ENCODE results near the gene HAX1. TPM values are rescaled to one million over a fixed set of nuclear protein-coding genes. Genes with fewer than 3 reads are reported as not detected.

Gene HAX1
- total and polyA plus RNA-seq, 2 experiments from 2014 or later, result 73.2 to 92.0 TPM

- H3K27ac Mint-ChIP-seq, result no peak overlapping the region
- peaks cover 26% of the 10 kb centered on the region for H3K27me3 Mint-ChIP-seq (ENCODE audit: insufficient read depth, low read depth, poor library complexity)
- H3K4me1 Mint-ChIP-seq, result peaks cover 32% of the 10 kb centered on the region
- peak overlapping the region; percentile 89 for H3K4me3 ChIP-seq
- H3F3A ChIP-seq (replicated peaks; ENCODE audit: low read depth), result peaks cover 11% of the 10 kb centered on the region
- H3K9me2 ChIP-seq (ENCODE audit: insufficient read depth), result no peaks in the 10 kb centered on the region
- H3K4me1 ChIP-seq (ENCODE audit: insufficient read depth), result peaks cover 24% of the 10 kb centered on the region
- no peaks in the 10 kb centered on the region for H3K27me3 ChIP-seq (ENCODE audit: insufficient read depth)
- H3K27ac ChIP-seq (ENCODE audit: low read depth), result no peak overlapping the region
- H4K20me1 ChIP-seq (replicated peaks; ENCODE audit: insufficient read depth), result peaks cover 7% of the 10 kb centered on the region
- peak overlapping the region; percentile 90; the same call in 1 of the 2 replicates for H2AFZ ChIP-seq
- DNase-seq (ENCODE audit: low spot score) (no peak), ATAC-seq (no peak)
- no peaks in the 10 kb centered on the region; the same call in 2 of the 3 replicates for H3K36me3 Mint-ChIP-seq (ENCODE audit: low read depth)
- H3K4me2 ChIP-seq, result peak overlapping the region; percentile 80
- peak overlapping the region; percentile 94 for H3K4me3 Mint-ChIP-seq
- H3K79me2 ChIP-seq (replicated peaks; ENCODE audit: insufficient read depth), result peaks cover 16% of the 10 kb centered on the region
- no peaks in the 10 kb centered on the region for H3K36me3 ChIP-seq (ENCODE audit: insufficient read depth)
- no peak for TF ChIP-seq ETS1 (IDR thresholded peaks at IDR 0.05)
- TF ChIP-seq POLR2AphosphoS5 (IDR thresholded peaks at IDR 0.05; ENCODE audit: low read depth), result no peak
- TF ChIP-seq, protein P1, sequence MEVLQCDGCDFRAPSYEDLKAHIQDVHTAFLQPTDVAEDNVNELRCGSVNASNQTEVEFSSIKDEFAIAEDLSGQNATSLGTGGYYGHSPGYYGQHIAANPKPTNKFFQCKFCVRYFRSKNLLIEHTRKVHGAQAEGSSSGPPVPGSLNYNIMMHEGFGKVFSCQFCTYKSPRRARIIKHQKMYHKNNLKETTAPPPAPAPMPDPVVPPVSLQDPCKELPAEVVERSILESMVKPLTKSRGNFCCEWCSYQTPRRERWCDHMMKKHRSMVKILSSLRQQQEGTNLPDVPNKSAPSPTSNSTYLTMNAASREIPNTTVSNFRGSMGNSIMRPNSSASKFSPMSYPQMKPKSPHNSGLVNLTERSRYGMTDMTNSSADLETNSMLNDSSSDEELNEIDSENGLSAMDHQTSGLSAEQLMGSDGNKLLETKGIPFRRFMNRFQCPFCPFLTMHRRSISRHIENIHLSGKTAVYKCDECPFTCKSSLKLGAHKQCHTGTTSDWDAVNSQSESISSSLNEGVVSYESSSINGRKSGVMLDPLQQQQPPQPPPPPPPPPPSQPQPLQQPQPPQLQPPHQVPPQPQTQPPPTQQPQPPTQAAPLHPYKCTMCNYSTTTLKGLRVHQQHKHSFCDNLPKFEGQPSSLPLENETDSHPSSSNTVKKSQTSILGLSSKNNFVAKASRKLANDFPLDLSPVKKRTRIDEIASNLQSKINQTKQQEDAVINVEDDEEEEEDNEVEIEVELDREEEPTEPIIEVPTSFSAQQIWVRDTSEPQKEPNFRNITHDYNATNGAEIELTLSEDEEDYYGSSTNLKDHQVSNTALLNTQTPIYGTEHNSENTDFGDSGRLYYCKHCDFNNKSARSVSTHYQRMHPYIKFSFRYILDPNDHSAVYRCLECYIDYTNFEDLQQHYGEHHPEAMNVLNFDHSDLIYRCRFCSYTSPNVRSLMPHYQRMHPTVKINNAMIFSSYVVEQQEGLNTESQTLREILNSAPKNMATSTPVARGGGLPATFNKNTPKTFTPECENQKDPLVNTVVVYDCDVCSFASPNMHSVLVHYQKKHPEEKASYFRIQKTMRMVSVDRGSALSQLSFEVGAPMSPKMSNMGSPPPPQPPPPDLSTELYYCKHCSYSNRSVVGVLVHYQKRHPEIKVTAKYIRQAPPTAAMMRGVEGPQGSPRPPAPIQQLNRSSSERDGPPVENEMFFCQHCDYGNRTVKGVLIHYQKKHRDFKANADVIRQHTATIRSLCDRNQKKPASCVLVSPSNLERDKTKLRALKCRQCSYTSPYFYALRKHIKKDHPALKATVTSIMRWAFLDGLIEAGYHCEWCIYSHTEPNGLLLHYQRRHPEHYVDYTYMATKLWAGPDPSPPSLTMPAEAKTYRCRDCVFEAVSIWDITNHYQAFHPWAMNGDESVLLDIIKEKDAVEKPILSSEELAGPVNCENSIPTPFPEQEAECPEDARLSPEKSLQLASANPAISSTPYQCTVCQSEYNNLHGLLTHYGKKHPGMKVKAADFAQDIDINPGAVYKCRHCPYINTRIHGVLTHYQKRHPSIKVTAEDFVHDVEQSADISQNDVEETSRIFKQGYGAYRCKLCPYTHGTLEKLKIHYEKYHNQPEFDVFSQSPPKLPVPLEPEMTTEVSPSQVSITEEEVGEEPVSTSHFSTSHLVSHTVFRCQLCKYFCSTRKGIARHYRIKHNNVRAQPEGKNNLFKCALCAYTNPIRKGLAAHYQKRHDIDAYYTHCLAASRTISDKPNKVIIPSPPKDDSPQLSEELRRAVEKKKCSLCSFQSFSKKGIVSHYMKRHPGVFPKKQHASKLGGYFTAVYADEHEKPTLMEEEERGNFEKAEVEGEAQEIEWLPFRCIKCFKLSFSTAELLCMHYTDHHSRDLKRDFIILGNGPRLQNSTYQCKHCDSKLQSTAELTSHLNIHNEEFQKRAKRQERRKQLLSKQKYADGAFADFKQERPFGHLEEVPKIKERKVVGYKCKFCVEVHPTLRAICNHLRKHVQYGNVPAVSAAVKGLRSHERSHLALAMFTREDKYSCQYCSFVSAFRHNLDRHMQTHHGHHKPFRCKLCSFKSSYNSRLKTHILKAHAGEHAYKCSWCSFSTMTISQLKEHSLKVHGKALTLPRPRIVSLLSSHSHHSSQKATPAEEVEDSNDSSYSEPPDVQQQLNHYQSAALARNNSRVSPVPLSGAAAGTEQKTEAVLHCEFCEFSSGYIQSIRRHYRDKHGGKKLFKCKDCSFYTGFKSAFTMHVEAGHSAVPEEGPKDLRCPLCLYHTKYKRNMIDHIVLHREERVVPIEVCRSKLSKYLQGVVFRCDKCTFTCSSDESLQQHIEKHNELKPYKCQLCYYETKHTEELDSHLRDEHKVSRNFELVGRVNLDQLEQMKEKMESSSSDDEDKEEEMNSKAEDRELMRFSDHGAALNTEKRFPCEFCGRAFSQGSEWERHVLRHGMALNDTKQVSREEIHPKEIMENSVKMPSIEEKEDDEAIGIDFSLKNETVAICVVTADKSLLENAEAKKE (CRISPR knock-in tag; IDR thresholded peaks at IDR 0.05), result no peak
- no peak for TF ChIP-seq CTCF (conservative IDR thresholded peaks at IDR 0.05; ENCODE audit: low read depth in 2 of 2)
- no peak for TF ChIP-seq JUNB (IDR thresholded peaks at IDR 0.05; ENCODE audit: unreplicated experiment)
- TF ChIP-seq, protein P2, sequence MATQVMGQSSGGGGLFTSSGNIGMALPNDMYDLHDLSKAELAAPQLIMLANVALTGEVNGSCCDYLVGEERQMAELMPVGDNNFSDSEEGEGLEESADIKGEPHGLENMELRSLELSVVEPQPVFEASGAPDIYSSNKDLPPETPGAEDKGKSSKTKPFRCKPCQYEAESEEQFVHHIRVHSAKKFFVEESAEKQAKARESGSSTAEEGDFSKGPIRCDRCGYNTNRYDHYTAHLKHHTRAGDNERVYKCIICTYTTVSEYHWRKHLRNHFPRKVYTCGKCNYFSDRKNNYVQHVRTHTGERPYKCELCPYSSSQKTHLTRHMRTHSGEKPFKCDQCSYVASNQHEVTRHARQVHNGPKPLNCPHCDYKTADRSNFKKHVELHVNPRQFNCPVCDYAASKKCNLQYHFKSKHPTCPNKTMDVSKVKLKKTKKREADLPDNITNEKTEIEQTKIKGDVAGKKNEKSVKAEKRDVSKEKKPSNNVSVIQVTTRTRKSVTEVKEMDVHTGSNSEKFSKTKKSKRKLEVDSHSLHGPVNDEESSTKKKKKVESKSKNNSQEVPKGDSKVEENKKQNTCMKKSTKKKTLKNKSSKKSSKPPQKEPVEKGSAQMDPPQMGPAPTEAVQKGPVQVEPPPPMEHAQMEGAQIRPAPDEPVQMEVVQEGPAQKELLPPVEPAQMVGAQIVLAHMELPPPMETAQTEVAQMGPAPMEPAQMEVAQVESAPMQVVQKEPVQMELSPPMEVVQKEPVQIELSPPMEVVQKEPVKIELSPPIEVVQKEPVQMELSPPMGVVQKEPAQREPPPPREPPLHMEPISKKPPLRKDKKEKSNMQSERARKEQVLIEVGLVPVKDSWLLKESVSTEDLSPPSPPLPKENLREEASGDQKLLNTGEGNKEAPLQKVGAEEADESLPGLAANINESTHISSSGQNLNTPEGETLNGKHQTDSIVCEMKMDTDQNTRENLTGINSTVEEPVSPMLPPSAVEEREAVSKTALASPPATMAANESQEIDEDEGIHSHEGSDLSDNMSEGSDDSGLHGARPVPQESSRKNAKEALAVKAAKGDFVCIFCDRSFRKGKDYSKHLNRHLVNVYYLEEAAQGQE (IDR thresholded peaks at IDR 0.05; ENCODE audit: unreplicated experiment), result no peak
- no peak for TF ChIP-seq ZNF114 (CRISPR knock-in tag; IDR thresholded peaks at IDR 0.05)
- TF ChIP-seq ZNF331 (CRISPR knock-in tag; IDR thresholded peaks at IDR 0.05; ENCODE audit: low read depth), result no peak
- no peak for TF ChIP-seq EZH2phosphoT487 (IDR thresholded peaks at IDR 0.05; ENCODE audit: unreplicated experiment)
- TF ChIP-seq STAT1 (IDR thresholded peaks at IDR 0.05; ENCODE audit: unreplicated experiment), result no peak
- no peak for TF ChIP-seq EZH2 (IDR thresholded peaks at IDR 0.05; ENCODE audit: low read depth, unreplicated experiment)
- no peak for TF ChIP-seq NANOG (IDR thresholded peaks at IDR 0.05; ENCODE audit: borderline replicate concordance)
- H3K9me3 Mint-ChIP-seq, result no peaks in the 10 kb centered on the region
Measured at GRCh38 chr1:154324241-154324640, 51.8 kb downstream of the HAX1 start.
